Stimulated activated CD8-positive, alpha-beta memory T cell treated with anti-CD3 and anti-CD28 coated beads, Interleukin-2, amount 100 ng/mL, for 48 hours (primary cell): Measurements from ENCODE around the gene VPS13D.

ENCODE experiments used
- DNase-seq, 2 donors: peaks; one replicate each; pipeline ENCODE4 v3.0.0-alpha.2; 2020; ENCODE audit warnings: low read depth in 2 of 2

The VPS13D gene

DNA sequence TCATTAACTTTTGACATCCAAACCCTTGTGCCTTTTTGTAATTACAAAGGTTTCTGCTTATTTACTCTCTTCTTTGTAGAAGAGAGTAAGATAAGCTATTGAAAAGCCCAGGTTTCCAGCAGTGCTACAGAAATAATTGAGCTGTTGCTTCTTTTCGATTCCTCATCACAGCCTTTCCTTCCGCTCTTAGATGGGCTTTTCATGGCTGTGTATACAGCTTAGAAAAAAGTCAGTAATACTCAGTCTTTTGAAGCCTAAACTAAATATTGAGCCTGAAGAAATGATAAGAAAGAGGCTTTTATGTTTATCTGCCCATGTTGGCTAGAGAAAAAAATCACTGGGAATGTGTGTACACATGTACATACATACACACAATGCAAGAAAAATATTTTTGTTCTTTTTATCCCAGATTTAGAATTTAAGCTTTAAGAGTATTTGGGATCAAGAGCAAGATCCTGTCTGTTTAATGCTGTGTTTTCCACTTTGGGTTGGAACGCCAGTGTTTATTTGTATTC, 172.4 kb downstream of the VPS13D start:
- no peak for DNase-seq

DNA sequence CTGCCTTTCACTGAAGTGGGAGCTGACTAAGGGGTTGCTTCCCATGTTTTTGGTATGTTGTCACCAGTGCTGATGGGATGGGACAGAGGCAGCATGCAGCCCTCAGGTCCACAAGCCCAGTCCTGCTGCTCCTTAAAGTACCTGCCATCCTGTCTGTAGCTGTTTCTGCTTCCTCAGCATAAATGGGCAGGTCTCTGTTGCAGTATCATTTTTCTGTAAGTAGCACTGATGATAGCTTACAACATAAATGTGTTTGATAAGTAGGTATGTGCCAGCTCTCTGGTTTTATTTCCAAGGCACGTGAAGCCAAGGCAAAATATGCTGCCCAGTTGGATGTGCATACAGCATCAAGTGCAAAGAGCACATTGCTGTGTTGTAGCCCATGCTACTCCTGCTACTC, 173.0 kb downstream of the VPS13D start:
- DNase-seq: no peak

DNA sequence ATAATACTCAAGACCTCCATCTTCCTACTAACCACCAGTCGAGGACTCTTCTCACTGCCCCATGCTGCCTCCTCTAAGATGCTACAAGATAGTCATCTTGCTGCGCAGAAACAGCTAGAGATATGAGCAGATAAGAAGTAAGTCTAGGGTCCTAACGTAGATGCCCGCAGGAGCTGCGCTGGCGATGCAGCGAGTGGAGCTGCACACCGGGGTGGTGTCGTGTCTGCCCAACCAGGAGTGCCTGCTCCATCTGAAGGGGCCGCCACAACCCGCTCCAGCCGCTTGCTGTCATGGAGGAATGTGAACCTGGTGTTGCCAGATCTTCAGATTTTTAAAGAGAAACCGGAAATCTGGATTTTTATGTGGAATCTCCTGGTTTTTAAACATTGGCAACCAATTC, 175.1 kb downstream of the VPS13D start:
- no peak for DNase-seq

DNA sequence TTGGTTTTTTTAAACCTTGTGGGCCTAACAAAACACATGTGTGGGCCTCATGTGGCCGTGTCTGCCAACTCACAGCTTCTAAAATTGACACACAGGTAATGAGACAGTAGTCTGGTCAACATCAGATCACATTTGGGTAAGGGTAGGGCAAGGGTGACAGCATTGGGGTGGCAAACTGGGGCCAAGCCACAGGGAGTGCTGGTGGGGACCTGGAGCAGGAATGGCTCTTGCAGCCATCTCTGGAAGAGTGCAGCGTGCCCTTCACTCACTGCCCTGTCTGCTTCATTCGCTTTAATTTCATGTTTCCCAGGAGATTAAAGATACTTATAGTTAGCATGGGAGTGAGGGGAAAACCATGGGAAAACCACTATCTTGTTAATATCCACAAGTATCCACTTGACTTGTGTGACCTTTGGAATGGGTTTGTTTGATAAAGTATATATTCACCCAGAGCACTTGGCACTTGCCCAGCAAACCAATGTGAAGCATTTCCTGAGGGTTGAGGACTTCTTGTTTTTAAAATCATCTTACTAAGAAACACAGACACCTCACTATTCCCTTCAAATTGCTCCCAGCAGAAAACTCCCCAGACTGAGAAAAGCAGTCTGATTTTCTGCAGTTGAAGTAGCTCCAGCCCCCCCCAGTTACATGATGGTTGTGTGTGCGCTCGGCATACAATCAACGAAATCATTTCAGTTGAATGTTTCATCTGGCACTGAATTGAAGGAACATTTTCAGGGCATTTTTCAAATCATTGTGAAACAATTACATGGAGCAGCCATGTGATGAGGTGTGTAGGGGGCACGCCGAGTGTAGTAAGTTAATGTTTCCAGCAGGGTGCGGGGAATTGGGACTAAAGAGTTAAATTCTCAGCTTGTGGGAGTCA, 175.7 kb downstream of the VPS13D start:
- no peak for DNase-seq

DNA sequence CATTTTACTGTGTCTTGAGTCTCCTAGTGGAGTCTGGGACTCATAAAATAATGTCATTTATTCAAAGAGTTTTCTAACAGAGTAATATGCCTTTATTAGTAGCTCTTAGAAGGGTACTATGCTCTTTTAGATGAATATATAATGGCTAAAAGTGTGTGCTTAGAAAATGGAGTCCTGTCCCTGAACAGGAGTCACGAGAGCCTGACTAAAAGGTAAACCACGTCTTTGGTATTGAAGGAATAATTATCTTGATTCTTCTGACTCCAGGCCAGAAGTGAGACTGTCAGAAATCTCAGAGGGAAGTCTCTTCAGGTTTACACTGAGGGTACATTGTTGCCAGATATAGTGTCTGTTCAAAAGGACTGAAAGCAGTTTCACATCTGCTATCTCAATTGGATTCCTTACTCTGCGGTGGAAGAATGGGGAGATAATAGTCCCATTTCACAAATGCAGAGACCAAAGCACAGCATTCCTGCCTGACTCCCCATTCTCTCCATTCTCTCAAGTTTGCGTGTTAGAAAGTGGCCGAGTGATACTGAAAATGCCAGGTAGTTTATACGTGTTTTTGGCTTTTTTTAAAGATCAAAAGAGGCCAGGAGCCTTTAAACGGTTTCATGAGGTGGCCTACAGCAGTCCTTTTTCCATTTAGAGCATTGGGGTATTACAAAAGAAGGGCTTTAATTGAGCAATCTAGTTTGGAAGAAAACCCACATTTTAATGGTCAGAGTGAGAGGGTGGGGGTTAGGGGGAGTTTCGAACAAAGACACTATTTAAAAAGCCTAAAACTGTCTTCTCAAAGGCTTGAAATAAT, 176.6 kb downstream of the VPS13D start:
- no peak for DNase-seq

DNA sequence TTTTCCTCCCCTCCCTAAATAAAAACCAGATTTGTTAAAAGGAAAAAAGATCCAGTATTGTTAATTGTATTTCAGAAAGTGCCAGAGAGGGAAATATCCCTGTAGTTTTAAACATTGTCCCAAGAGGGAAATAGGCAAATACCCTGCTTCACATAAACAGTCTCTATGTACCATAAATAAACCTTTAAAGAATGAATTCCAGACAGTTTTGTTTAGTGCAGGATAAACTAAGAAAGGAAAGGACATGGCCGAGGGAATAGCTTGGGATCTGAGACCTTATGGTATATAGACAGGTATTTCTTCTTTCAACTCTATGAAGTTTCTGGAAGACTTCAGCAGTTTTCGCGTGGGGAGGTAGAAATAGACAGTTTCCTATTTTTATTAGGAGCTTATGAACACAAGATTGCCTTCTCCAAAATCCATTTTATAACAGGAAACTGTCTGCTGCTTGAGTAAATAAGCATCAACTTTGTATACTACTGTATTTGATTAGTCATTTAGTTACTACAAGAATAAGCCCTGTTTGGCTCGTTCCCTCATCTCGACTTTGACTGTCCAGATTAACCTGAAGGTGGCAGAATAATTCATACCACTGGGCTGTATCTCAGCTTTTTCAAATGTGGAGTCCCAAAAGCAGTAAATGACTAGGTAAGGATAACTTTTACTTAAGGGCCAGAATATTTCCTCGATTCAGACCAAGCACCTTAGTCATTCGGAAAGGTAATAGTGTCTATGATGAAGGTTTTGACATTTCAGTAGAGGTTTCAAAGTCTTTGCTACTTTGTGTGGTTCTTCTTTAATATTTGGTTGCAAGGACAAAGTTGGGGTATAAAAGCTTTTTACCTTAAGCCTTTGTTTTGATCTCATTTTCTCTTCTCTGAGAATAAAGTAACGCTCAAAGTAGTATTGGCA, 177.5 kb downstream of the VPS13D start:
- no peak for DNase-seq

DNA sequence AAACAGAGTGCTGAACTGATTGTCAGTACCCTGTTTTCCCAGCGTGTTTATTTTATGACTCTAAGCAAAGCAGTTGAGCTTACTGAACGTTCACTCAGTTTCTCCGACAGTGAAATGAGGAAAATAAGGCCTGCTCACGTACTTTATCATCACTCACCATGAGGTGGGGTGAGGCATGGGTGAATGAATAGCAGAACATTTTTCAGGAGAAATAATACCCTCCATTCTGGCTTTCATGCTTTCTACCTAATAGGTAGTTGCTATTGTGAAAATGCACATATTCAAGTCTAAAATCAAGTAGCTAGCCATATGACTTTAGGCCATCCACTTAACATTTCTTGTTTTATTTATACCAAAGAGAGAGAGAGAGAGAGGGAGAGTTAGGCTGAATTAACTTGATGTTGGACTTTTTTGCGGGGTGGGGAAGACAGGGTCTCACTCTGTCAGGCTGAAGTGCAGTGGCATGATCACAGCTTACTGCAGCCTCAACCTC, 178.2 kb downstream of the VPS13D start:
- DNase-seq: no peak

DNA sequence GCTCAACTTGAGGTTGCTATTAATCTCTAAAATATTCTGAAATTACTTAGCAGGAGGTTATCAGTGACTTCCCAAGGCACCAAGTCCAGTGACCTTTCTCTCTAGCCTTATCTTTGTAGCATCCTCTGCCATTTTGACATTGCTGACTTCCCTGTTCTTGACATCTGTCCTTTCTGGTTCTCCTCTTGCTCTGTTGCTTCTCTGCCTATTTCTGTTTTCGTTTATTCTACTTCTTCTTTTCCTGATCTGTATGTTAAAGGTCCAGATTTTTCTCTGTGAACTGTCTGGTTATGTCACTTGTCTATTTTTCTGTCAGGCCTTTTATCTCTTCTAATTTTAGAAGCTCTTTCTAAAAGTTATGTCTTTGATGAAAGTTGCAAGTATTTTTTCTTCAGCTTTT, 178.8 kb downstream of the VPS13D start:
- no peak for DNase-seq

DNA sequence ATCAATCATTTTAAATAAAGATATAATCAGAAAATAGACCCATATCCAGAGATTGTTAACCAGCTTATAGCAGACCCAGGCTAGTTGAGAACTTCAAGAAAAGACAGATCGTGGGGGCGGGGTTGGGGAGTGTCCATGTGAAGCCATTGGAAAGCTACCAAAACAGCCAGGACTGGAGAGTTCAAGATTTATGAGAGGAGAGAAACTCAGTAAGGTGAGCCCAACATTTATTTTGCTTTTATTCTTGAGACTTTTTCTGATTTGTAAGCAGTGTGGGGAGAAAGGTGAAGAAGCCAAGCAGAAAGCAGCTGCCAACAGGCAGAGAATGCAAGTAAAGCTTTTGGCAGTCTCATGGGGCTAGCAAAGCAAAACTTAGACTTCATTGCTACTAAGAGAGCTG, 179.9 kb downstream of the VPS13D start:
- no peak for DNase-seq

DNA sequence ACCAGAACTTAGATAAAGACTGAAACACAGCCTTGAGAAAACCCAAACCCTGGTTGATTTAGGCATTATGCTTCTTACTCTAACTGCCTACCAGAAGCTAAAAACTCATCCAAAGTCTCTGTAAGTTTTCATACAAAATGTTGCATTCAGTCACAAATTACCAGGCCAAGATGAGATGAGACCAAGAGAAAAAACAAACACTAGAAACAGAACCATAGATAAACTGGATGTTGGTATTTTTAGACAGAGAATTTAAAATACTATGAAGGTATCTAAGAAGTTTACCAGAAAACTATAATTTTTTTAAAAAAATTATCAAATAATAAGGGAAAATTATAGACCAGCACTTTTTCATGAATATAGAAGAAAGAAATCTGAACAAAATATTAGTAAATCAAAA, 180.5 kb downstream of the VPS13D start:
- no peak for DNase-seq

DNA sequence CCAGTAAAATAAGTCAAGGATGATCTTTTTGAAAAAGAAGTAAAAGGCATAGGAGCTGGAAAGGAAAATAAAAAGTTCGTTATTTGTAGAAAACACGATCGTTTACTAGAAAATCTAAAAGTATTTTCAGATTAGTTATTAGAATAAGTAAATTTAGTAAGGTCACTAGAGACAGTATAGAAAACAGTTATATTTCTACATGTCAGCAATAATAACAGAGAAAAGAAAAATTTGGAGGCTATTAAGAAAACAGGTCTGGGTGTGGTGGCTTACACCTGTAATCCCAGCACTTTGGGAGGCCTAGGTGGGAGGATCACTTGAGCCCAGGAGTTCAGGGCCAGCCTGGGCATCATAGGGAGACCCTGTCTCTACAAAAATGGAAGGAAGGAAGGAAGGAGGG, 181.3 kb downstream of the VPS13D start:
- no peak for DNase-seq

DNA sequence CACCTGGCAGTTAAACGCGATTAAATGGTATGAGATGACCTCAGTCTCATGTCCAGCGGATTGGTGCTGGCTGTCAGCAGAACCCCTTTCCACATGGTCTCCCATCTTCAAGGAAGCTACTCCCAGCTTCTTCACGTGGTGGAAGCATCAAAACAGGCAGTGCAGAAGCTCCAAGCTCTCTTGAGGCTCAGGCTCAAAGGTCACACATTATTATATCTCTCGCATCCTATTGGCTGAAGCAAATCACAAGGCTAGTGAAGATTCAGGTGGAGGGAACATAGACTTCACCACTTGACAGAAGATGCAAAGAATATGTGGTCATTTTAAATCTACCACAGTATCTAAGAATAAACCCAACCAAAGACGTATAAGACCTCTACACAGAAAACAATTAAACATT, 181.9 kb downstream of the VPS13D start:
- DNase-seq: no peak

DNA sequence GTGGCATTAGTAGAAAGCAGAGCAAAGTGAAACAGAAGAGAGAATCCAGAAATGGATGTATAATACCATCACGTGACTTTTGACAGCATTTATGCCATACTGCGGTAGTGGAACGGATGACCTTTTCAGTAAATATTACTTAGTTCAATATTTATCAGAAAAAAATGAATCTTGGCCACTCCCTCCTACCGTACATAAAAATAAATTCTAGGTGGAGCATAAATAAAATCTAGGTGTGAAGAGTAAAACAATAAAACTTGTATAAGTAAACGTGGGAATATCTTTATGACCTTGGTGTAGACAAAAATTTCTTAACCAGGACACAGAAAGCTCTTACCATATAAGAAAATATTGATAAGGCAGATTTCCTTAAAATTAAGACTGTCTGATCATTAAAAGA, 182.6 kb downstream of the VPS13D start:
- no peak for DNase-seq

DNA sequence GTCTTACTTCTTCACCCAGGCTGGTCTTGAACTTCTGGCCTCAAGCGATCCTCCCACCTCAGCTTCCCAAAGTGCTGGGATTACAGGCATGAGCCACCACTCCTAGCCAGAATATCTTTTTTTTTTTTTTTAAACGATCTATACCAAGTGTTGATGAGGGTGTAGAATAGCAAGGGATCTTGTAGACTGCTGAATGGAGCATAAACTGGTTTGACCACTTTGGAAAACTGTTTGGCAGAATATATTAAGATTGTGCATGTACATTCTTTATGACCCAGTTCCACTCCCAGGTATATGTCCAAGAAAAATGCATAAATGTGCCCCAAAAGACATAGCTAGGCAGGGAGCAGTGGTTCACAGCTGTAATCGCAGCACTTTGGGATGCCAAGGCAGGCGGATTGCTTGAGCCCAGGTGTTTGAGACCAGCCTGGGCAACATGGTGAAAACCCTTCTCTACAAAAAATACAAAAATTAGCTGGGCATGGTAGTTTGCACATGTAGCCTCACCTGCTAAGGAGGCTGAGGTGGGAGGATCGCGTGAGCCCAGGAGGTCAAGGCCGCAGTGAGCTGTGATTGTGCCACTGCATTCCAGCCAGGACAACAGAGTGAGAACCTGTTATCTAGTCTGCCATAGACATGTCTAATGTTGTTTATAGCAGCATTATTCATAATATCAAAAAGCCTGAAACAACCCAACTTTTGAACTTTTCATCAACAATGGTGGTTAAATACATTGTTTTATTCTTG, 184.0 kb downstream of the VPS13D start:
- DNase-seq: no peak

DNA sequence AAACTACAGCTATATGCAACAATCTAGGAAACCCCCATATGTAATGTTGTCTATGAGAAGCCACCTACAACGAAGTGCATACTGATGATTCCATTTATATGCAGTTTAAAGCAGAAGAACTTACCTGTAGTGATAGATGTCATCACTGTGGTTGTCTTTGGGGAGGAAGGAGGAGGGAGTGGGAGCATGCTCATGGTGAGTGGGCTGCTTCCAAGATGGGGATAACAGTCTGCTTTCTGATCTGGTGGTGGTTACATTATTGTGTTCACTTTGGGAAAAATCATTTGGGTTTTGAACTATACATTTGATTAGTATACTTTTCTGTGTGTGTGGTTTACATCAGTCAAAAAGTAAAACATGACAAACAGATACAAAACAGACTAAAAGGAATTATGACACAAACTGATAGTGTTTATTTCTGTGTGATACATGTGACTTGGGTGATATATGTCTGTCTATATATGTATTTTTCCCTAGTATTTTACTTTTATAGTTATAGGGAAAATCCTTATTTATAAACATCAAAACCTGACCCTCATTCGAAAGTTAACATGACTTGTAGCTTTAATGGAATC, 184.7 kb downstream of the VPS13D start:
- DNase-seq: no peak

DNA sequence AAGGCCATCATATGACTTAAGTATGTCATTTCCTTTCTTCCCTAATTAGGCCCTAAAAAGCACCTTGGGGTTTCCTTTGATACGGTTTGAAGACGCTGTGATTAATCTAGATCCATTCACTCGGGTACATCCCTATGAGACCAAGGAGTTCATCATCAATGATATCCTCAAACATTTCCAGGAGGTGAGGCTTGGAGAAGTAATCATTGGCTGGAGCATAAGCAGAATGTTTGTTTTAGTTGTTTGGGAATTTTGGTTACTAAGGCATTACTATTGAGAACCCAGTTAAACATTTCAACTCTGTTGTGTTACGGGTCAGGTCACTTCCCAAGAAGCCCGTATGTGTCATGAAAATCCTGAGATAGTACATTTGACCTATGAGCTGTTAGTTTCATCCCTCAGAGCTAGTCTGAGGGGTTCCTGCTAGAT, 185.2 kb downstream of the VPS13D start:
- DNase-seq: no peak

DNA sequence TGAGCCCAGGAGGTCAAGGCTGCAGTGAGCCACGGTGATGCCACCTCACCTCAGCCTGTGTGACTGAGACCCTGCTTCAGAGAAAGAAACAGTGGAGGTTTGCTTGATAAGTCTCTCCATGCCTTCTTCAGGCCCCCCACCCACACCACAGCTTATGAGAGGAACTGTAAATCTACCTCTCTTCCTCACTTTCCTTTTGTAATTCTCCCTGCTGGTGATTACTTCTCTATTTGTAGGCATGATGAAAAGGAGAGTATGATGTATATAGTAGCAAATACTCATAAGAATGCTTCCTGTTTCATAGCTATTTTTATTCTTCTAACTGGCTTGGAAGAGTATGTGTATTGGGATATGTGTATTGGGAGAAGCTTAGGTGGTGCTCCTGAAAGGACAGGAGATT, 186.3 kb downstream of the VPS13D start:
- DNase-seq: no peak

DNA sequence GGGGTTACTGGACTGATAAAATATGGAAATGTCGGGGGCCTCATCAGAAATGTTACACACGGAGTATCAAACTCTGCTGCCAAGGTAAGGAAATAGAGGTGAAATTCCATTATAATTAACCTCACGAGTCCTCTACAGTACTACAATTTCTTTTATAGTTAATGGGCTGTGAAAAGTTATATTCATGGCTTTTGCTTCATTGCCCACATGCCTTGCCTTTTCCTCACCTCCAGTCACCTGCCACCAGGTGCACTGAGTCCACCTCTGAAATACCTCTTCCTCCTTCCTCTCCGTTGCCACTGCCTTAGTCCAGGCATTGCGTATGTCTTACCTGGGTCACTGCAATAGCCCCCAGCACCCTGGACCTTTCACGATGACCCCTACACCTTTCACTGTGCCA, 186.9 kb downstream of the VPS13D start:
- no peak for DNase-seq

DNA sequence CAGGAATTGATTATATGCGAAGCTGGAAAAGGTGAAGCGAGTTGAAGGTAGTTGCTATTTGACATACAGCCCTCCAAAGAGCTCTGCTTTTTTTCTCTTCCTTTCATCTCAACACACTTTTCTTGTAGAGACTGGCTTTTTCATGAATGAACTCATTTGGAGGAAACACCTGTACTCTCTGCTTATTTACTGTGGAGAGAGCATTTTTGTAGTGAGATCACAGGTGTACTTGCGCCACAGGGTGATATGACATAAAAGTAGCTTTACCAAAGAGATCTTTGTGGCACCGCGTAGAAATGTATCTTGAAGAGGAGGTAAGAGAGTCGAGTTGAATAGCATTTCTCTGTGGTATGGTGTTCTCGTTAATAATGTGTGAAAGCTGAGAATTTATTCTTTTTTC, 187.6 kb downstream of the VPS13D start:
- DNase-seq: no peak

DNA sequence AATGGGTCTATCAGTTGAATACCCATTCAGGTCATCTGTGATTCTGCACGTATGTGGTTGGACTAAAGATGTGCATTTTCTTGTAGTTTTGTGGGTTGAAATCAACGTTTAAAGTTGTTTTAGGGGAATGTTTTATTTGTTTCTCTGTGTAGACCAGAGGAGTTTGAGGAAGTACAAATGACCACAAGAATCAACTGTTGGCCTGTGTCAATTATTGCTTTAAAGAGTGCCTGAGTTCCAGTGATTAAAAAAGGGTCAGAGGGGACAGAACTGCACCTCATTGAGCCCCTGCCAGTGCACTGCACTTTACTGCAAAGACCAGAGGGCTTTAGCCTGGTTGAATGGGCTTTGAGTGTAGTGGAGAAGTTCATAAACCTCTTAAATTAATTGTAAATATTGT, 190.3 kb downstream of the VPS13D start:
- DNase-seq: no peak

DNA sequence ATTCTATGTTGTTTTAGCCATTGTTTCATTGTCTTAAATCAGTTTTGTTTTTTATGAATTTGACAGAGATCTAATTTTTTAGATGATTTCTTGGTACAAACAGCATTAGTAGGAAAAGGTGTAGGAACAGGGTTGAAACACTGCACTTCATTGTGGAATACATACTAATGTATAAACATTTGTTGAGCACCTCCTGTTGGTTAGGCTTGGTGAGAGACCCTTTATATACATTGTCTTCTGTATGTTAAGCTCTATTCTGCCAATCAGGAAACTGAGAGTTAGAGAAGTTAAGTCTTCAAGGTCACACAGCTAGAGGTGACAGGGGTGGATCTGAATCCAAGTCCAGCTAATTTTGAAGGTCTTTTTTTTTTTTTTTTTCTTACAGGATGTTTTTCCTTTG, 192.7 kb downstream of the VPS13D start:
- no peak for DNase-seq
